ENCODE measurements around the gene ADGRB3. TPM values are rescaled to one million over a fixed set of nuclear protein-coding genes. Genes with fewer than 3 reads are reported as not detected.
A peak's percentile ranks its signal among the peaks of the same experiment; 100 is the strongest.

ADGRB3 gene
- polyA plus RNA-seq, 3 donors, result 0.04 to 0.23 (median 0.05) TPM

DNA sequence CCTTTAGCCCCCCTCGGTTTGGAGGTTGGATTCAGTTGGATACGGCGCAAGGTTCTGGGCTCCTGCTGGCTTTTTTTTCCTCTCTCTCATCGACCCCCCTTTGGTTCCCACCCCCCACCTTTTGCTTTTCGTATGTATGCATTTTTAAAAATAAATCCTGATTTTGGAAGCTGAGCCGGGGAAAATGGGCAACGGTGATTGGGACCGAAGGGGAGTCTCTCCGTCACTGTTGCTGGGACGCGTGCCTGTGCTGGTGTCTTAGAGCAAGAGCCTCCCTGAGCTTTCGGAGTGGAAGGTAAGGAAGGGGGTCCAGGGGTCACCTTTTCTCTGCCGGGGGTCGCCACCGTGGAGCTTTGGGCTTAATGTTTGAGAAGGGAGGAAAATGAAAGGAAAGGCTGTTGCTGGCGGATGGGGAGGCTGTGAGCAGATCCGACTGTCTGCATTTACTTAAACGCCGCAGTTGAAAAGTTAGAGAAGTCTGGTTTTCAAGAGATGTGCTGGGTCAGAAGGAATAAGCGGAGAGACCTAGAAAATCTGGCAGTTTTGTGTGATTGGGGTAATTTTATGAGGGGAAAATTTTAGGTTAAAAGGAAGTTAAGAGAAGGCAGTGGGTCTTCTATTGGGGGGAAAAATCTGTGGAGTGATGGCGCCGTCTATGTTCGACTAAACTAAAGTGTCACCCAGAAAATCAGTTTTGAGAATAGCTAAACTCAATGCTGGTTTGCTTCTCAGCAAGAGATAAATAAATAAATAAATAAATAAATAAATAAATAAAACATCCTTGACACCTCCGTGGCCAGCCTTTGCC is 828 bp downstream of the ADGRB3 start:
- H3K27ac Mint-ChIP-seq, result peak overlapping the region in 5 of 7 donors; percentile 7 to 52 (median 41)
- H3K36me3 Mint-ChIP-seq, result peaks cover 0 to 5% of the 10 kb centered on the region in 2 donors
- peaks cover 22 to 28% of the 10 kb centered on the region in 2 donors for H3K27me3 ChIP-seq (ENCODE audit: control insufficient read depth in 2 of 2, insufficient read depth in 2 of 2, low read length in 2 of 2)
- peaks cover 33 to 37% of the 10 kb centered on the region in 2 donors for H3K4me1 ChIP-seq (ENCODE audit: control insufficient read depth in 1 of 2, insufficient read depth in 2 of 2, low read length in 2 of 2)
- 0% methylated on average over 14 of the region's 24 CpGs for WGBS (ENCODE audit: insufficient coverage)
- peak overlapping the region; percentile 67 to 87 (median 78) for H3K4me3 ChIP-seq (replicated peaks in 1 of 3; ENCODE audit: low read depth in 2 of 3, low read length in 3 of 3)
- DNase-seq, result peak in 1 of 3 donors; percentile 20
- no peaks in the 10 kb centered on the region for H4K20me1 ChIP-seq (ENCODE audit: insufficient read depth, low read length)
- peaks cover 51% of the 10 kb centered on the region for H3K4me1 Mint-ChIP-seq
- H3K4me3 Mint-ChIP-seq, result peak overlapping the region; percentile 94 to 100
- TF ChIP-seq, protein P1, sequence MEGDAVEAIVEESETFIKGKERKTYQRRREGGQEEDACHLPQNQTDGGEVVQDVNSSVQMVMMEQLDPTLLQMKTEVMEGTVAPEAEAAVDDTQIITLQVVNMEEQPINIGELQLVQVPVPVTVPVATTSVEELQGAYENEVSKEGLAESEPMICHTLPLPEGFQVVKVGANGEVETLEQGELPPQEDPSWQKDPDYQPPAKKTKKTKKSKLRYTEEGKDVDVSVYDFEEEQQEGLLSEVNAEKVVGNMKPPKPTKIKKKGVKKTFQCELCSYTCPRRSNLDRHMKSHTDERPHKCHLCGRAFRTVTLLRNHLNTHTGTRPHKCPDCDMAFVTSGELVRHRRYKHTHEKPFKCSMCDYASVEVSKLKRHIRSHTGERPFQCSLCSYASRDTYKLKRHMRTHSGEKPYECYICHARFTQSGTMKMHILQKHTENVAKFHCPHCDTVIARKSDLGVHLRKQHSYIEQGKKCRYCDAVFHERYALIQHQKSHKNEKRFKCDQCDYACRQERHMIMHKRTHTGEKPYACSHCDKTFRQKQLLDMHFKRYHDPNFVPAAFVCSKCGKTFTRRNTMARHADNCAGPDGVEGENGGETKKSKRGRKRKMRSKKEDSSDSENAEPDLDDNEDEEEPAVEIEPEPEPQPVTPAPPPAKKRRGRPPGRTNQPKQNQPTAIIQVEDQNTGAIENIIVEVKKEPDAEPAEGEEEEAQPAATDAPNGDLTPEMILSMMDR (IDR thresholded peaks at IDR 0.05), result no peak
- peak overlapping the region; percentile 59 for H3K9ac ChIP-seq (ENCODE audit: insufficient read depth, low read length, poor library complexity, severe bottlenecking)
- peaks cover 37 to 62% (median 52%) of the 10 kb centered on the region in 3 donors for H3K27me3 Mint-ChIP-seq (ENCODE audit: low read depth in 3 of 3)
- peak overlapping the region in 1 of 2 donors; percentile 52 for H3K27ac ChIP-seq (ENCODE audit: low read depth in 1 of 2, low read length in 2 of 2)
- intact Hi-C loops (cut with micrococcal nuclease), result no loop called here
- H2AFZ ChIP-seq (ENCODE audit: insufficient read depth, low read depth, low read length, poor library complexity, severe bottlenecking), result peak overlapping the region; percentile 83
- H3K9me3 Mint-ChIP-seq, result peaks cover 0 to 13% (median 0%) of the 10 kb centered on the region in 7 donors
- no peaks in the 10 kb centered on the region for H3K36me3 ChIP-seq (replicated peaks in 1 of 2; ENCODE audit: control insufficient read depth in 1 of 2, insufficient read depth in 2 of 2, low read length in 2 of 2)
- H3K9me3 ChIP-seq (replicated peaks in 1 of 2; ENCODE audit: control insufficient read depth in 1 of 2, insufficient read depth in 1 of 2, low read length in 2 of 2), result no peaks in the 10 kb centered on the region
- no peaks in the 10 kb centered on the region for H3K79me2 ChIP-seq (ENCODE audit: insufficient read depth, low read length)
- H3K4me2 ChIP-seq (replicated peaks; ENCODE audit: extremely low read depth, low read length, poor library complexity, severe bottlenecking), result peak overlapping the region; percentile 93

DNA sequence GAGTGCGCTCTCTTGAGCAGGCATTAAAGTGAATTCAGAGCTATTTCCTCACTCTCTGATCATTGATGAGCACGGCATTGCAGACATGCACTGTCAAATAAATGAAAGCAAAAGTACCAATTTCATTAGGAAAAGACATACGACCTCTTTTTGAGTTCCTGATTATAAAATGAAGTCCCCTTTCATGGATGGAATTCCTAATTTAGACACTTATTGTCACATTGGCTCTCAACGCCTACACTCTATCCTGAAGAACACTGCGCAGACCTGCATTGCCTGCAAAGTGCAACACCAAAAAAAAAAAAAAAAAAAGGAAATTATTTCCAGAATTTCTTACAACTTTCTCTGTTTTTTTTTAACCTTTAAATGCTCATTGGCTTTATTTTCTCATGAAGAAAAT is 1.6 kb downstream of the ADGRB3 start:
- H3K27me3 ChIP-seq (ENCODE audit: control insufficient read depth in 2 of 2, insufficient read depth in 2 of 2, low read length in 2 of 2), result peaks cover 22 to 28% of the 10 kb centered on the region in 2 donors
- no peak overlapping the region for H3K9ac ChIP-seq (ENCODE audit: insufficient read depth, low read length, poor library complexity, severe bottlenecking)
- H3K9me3 ChIP-seq (replicated peaks in 1 of 2; ENCODE audit: control insufficient read depth in 1 of 2, insufficient read depth in 1 of 2, low read length in 2 of 2), result no peaks in the 10 kb centered on the region
- H2AFZ ChIP-seq (ENCODE audit: insufficient read depth, low read depth, low read length, poor library complexity, severe bottlenecking), result no peak overlapping the region
- no peak for DNase-seq
- H3K79me2 ChIP-seq (ENCODE audit: insufficient read depth, low read length), result no peaks in the 10 kb centered on the region
- peak overlapping the region in 1 of 2 donors; percentile 66 for H3K4me3 Mint-ChIP-seq
- H3K4me3 ChIP-seq (replicated peaks in 1 of 3; ENCODE audit: low read depth in 2 of 3, low read length in 3 of 3), result peak overlapping the region in 1 of 3 experiments; percentile 87
- no peak overlapping the region for H3K27ac ChIP-seq (ENCODE audit: low read depth in 1 of 2, low read length in 2 of 2)
- H3K4me1 Mint-ChIP-seq, result peaks cover 51% of the 10 kb centered on the region
- peaks cover 37 to 66% (median 52%) of the 10 kb centered on the region in 3 donors for H3K27me3 Mint-ChIP-seq (ENCODE audit: low read depth in 3 of 3)
- TF ChIP-seq, protein P1 (IDR thresholded peaks at IDR 0.05), result no peak
- H3K4me1 ChIP-seq (ENCODE audit: control insufficient read depth in 1 of 2, insufficient read depth in 2 of 2, low read length in 2 of 2), result peaks cover 33 to 37% of the 10 kb centered on the region in 2 donors
- H3K4me2 ChIP-seq (replicated peaks; ENCODE audit: extremely low read depth, low read length, poor library complexity, severe bottlenecking), result peak overlapping the region; percentile 93
- intact Hi-C loops (cut with micrococcal nuclease), result no loop called here
- H3K9me3 Mint-ChIP-seq, result peaks cover 0 to 13% (median 0%) of the 10 kb centered on the region in 7 donors
- 86% methylated on average over 2 of the region's 5 CpGs for WGBS (ENCODE audit: insufficient coverage)
- no peak overlapping the region for H3K27ac Mint-ChIP-seq
- no peaks in the 10 kb centered on the region for H4K20me1 ChIP-seq (ENCODE audit: insufficient read depth, low read length)
- H3K36me3 ChIP-seq (replicated peaks in 1 of 2; ENCODE audit: control insufficient read depth in 1 of 2, insufficient read depth in 2 of 2, low read length in 2 of 2), result no peaks in the 10 kb centered on the region
- peaks cover 0 to 5% of the 10 kb centered on the region in 2 donors for H3K36me3 Mint-ChIP-seq
